HG02678 (cell line): ENCODE measurements around the gene LATS2.
"Not testable (repeated sequence)": the region's sequence is repeated elsewhere in the genome, so short reads cannot be mapped to it uniquely, and the experiment has no call there.

Experiments used
- ATAC-seq: cut with Tn5 transposase; IDR thresholded peaks from one replicate; pipeline ENCODE4 v1.9.1; 2021; ENCODE audit warnings: mild to moderate bottlenecking, moderate library complexity; ENCODE audit not compliant: unreplicated experiment

Gene LATS2

GRCh38 chr13:20969182-20969581, 92.2 kb downstream of the LATS2 start:
- ATAC-seq = no peak

- no peak for ATAC-seq
Measured at GRCh38 chr13:20968745-20969144, 92.6 kb downstream of the LATS2 start.

DNA sequence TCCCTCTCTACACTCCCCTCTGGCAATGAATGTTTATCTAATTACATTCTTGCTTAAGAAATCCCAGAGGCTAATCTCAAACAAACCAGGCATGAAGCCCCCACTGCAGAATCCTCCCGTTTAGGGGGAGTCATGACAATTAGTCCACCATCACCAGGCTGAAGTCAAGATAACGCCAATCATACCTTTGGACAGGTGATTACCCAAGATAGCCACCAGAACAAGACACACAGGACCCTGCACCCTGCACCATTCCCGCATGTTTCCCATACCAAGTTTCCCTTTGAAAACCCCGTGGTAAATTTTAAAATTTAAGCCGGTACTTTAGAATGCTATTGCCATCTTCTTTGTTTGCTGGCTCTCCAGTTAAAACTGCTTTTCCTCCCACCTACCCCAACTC, 94.0 kb downstream of the LATS2 start:
- no peak for ATAC-seq

DNA sequence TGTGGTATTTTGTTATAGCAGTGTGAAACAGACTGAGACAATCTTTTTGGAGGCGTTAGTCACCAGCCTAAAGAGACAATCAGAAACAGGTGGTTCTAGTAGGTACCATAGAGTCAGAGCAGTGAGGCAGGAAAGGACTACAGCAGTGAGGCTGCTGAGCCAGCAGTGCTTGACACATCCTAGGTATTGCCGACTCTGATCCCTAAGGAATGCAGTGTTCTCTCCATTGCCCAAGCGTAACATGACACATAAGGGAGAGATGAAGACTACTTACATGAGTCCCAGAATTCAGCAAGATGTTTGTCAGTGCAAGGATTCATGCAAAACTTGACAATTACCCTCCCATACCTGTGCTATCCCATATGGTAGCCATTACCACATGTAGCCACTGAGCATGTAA, 96.5 kb downstream of the LATS2 start:
- no peak for ATAC-seq

DNA sequence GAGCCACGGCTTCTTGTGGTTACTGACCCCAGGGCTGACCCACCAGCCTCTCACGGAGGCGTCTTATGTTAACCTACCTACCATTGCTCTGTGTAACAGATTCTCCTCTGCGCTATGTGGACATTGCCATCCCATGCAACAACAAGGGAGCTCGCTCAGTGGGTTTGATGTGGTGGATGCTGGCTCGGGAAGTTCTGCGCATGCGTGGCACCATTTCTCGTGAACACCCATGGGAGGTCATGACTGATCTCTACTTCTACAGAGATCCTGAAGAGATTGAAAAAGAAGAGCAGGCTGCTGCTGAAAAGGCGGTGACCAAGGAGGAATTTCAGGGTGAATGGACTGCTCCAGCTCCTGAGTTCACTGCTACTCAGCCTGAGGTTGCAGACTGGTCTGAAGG, 99.7 kb downstream of the LATS2 start:
- not testable (repeated sequence) for ATAC-seq

DNA sequence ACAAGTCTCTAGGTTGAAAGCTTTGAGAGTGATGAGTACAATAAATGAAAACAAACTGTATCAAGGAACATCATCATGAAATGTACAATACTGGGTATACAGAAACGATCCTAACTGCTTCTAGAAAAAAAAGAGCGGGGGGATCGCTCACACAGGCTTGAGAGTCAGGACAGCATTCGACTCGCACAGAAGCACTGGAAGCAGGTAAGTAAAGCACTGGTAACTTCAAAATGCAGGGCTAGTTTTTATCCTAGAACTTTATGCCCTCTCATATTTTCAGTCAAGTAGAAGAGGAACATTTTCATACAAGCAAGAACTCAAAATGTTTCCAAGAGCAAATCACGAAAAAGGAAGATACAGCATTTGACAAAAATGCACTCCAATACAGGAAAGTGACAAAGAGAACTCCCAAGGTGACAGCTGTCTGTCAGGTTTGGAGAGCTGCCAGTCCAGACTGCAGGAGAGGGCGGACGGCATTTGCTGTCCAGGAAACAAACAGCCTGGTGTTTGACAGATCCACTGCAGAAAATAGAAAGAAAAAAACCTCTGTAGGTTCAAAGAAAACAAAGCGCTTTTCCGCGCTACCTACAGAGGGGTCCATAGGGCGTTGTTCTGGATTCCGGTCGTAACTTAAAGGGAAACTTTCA, 100.6 kb downstream of the LATS2 start:
- ATAC-seq = no peak

DNA sequence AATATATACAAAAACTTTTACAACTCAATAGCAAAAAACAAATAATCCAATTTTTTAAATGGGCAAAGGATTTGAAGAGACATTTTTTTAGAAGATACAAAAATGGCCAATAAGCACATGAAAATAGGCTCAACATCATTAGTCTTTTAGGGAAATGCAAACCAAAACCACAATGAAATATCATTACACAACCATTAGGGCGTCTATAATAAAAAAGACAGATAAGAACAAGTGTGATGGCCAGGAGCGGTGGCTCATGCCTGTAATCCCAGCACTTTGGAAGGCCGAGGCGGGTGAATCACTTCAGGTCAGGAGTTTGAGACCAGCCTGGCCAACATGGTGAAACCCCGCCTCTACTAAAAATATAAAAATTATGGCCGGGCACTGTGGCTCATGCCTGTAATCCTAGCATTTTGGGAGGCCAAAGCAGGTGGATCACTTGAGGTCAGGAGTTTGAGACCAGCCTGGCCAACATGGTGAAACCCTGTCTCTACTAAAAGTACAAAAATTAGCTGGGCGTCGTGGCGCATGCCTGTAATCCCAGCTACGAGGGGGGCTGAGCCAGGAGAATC, 104.3 kb downstream of the LATS2 start:
- ATAC-seq = not testable (repeated sequence)

GRCh38 chr13:20955496-20955895, 105.9 kb downstream of the LATS2 start:
- ATAC-seq = no peak

- ATAC-seq = no peak
Measured at GRCh38 chr13:20953245-20953931, 108.0 kb downstream of the LATS2 start.

GRCh38 chr13:20952838-20953237, 108.5 kb downstream of the LATS2 start:
- ATAC-seq = no peak

GRCh38 chr13:20948001-20948400, 113.4 kb downstream of the LATS2 start:
- not testable (repeated sequence) for ATAC-seq

DNA sequence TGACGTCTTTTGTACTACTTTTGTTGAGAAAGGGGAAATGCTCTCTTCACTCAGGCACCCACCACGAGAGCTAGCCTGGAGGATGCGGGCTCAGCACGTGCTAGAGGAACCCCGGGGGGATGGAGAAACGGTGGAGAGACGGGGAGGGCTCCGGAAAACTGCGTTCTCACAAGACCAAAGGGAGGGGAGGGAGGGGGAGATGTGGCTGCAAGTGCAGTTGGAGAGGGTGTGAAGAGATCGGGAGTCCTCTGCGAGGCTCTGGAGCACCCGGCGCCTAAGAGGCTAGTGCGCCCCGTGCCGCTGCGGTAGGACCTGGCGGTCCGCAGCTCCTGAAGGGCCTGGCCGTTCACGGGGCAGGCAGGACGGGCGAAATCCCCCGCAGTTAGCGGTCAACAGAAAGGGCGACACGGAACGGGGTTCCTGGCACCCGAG, 115.4 kb downstream of the LATS2 start:
- no peak for ATAC-seq

DNA sequence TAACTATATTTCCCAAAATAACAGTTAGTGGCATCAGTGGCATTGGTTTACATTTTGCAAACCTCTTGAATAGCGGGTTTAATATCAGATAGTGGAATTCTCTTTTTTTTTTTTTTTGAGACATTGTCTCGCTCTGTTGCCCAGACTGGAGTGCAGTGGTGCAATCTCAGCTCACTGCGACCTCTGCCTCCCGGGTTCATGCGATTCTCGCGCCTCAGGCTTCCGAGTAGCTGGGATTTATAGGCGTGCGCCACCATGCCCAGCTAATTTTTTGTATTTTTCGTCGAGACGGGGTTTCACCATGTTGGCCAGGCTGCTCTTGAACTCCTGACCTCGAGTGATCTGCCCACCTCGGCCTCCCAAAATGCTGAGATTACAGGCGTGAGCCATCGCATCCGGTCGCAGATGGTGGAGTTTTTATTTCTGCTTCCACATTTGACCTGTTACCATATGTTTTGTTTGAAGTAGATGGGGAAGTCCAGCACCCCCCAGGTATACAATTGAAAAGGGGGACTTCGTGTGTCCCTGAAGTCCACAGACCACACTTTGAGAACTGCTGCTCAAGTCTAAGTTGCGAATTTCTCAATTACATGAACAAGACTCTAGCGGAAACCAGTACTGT, 118.3 kb downstream of the LATS2 start:
- no peak for ATAC-seq

GRCh38 chr13:20940511-20940910, 120.9 kb downstream of the LATS2 start:
- not testable (repeated sequence) for ATAC-seq

DNA sequence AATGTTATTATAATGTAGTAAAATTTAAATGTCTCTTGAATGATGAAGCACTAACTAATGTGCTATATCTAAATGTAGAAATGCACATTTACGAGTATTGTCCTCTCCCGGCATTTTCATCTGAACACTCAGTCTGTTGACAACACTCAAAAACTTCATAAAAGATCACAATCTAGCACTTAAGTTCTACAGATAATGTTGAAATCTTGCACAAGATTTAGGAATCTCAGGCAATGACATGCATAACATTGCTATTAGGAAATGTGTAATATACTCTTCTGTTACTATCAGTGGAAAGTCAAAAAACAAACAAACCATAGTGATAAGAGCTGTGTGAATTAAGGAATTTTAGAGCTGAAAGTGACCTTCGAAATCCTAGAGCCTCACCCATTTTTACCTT, 121.3 kb downstream of the LATS2 start:
- ATAC-seq = no peak

GRCh38 chr13:20939662-20940061, 121.7 kb downstream of the LATS2 start:
- no peak for ATAC-seq

DNA sequence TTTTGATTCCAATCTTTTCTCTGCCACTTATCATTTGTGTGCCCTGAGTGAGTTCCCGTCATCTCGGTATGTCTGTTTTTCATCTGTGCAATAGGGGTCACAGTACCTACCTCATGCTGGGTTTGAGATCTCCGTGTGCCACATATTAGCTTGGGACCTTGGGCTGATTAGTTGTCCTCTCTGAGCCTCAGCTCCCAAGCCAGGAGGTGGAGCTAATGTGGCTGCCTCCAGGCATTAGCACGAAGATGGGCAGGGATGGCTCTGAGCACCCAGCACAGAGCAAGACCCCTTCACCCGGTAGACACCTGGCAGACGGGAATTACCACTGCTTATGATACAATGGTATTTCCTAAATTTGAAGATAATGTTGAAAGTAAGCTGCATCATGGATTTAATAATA, 123.1 kb downstream of the LATS2 start:
- ATAC-seq = no peak

- ATAC-seq = no peak
Measured at GRCh38 chr13:20927596-20928257, 133.7 kb downstream of the LATS2 start.

DNA sequence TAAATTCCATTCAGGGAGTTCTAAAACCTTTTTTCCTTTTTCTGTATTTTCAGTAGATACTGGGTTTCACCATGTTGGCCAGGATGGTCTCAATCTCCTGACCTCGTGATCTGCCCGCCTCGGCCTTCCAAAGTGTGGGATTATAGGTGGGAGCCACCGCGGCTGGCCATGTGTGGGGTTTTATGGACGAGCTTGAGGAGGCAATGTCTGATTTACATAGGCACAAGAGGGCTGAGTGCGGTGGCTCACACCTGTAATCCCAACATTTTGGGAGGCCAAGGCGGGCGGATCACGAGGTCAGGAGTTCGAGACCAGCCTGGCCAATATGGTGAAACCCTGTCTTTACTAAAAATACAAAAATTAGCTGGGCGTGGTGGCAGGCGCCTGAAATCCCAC, 136.0 kb downstream of the LATS2 start:
- ATAC-seq = not testable (repeated sequence)

- ATAC-seq = no peak
Measured at GRCh38 chr13:20924758-20925394, 136.5 kb downstream of the LATS2 start.

DNA sequence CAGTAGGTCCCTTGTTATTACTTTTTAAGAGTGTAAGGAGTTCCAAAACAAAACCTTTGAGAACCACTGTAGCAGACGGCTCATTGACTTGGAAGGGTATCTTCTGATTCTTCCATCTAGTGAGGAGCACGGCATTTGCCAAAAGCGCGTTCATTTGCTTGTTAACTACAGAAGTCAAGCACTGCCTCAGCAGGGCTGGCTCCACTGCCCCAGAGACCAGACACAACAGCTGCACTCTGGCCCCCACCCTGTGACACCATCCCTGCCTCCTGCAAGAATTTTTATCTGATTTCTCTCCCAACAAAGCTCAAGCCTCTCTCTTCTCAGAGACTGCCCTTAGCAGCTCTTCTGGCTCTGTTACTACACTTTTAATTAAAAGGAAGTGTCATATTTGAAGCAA, 138.1 kb downstream of the LATS2 start:
- ATAC-seq = no peak
